IMR-90 (cell line): ENCODE results near the gene ERC2. TPM values are rescaled to one million over a fixed set of nuclear protein-coding genes. Genes with fewer than 3 reads are reported as not detected.

Source experiments
- ATAC-seq: fragments of 200-7000 bp; cut with Tn5 transposase; 2 replicates; pipeline ENCODE4 v1.9.1; 2020; ENCODE audit warnings: low read depth, mild to moderate bottlenecking, moderate library complexity
- BruUV-seq: library from RNA; stranded (reverse); fragments of 400-500 nt; replicated peaks from 2 replicates; lab custom pipeline; 2021; lab: Mats Ljungman, UMichigan
- CTCF ChIA-PET: fragments of 300-600 bp; formaldehyde crosslinking; extraction: SDS; loops from one replicate; lab custom pipeline; 2021; ENCODE audit warnings: antibody characterized with exemption; lab: Yijun Ruan, JAX
- POLR2A ChIA-PET: fragments of 300-600 bp; sonication (Branson Sonifier 250); formaldehyde crosslinking; loops from one replicate; lab custom pipeline; 2022; ENCODE audit warnings: antibody characterized with exemption; ENCODE audit not compliant: unreplicated experiment; lab: Charles Lee
- DNase-seq: peaks from one replicate; pipeline ENCODE4 v3.0.0; 2013
- H2AFZ ChIP-seq: replicated peaks from 2 replicates; pipeline ENCODE3; 2013; ENCODE audit warnings: low read length, mild to moderate bottlenecking; ENCODE audit not compliant: poor library complexity
- H2AK5ac ChIP-seq: 2 replicates; pipeline ENCODE4 v1.6.1; 2013; ENCODE audit warnings: low read depth, low read length, inconsistent platforms
- H2AK9ac ChIP-seq: replicated peaks from 2 replicates; pipeline ENCODE3; 2013; ENCODE audit warnings: mild to moderate bottlenecking, low read depth, low read length, moderate library complexity; ENCODE audit not compliant: poor library complexity
- H2BK120ac ChIP-seq: 2 replicates; pipeline ENCODE4 v1.6.1; 2013; ENCODE audit warnings: low read depth, low read length, inconsistent platforms
- H2BK15ac ChIP-seq: 3 replicates; pipeline ENCODE4 v1.6.1; 2013; ENCODE audit warnings: low read depth, low read length, inconsistent platforms
- H2BK20ac ChIP-seq: 2 replicates; pipeline ENCODE4 v1.6.1; 2013; ENCODE audit warnings: low read depth, mild to moderate bottlenecking, inconsistent platforms, low read length, moderate library complexity
- H2BK5ac ChIP-seq: 2 replicates; pipeline ENCODE4 v1.6.1; 2013; ENCODE audit warnings: mild to moderate bottlenecking, low read depth, low read length, inconsistent platforms; ENCODE audit not compliant: poor library complexity, severe bottlenecking
- H3K14ac ChIP-seq: replicated peaks from 2 replicates; pipeline ENCODE4 v1.6.1; 2013; ENCODE audit warnings: low read depth, low read length, inconsistent platforms
- H3K18ac ChIP-seq: 2 replicates; pipeline ENCODE4 v1.6.1; 2013; ENCODE audit warnings: low read depth, low read length, control low read depth
- H3K23ac ChIP-seq: 2 replicates; pipeline ENCODE4 v1.6.1; 2013; ENCODE audit warnings: low read depth, low read length, inconsistent platforms
- H3K27ac ChIP-seq: 2 replicates; pipeline ENCODE4 v1.5.1; 2013; ENCODE audit warnings: mild to moderate bottlenecking, control low read depth, low read length; ENCODE audit not compliant: insufficient read depth
- H3K27me3 ChIP-seq: 2 replicates; pipeline ENCODE4 v1.6.1; 2013; ENCODE audit warnings: low read length; ENCODE audit not compliant: control insufficient read depth, insufficient read depth
- H3K36me3 ChIP-seq: 2 replicates; pipeline ENCODE4 v1.6.1; 2013; ENCODE audit warnings: low read length, mixed read lengths; ENCODE audit not compliant: control insufficient read depth, insufficient read depth
- H3K4ac ChIP-seq: 2 replicates; pipeline ENCODE4 v1.6.1; 2013; ENCODE audit warnings: low read depth, low read length, inconsistent platforms
- H3K4me1 ChIP-seq: 2 replicates; pipeline ENCODE4 v1.6.1; 2013; ENCODE audit warnings: low read length, mixed read lengths; ENCODE audit not compliant: control insufficient read depth, insufficient read depth
- H3K4me2 ChIP-seq: 2 replicates; pipeline ENCODE4 v1.6.1; 2013; ENCODE audit warnings: low read depth, mild to moderate bottlenecking, control low read depth, low read length, moderate library complexity
- H3K4me3 ChIP-seq: 2 replicates; pipeline ENCODE4 v1.5.1; 2013; ENCODE audit warnings: low read depth, mild to moderate bottlenecking, control low read depth, low read length, moderate library complexity; ENCODE audit not compliant: insufficient read depth
- H3K56ac ChIP-seq: 2 replicates; pipeline ENCODE4 v1.6.1; 2013; ENCODE audit warnings: low read length, inconsistent platforms; ENCODE audit not compliant: insufficient read depth; ENCODE audit errors: extremely low read depth
- H3K79me1 ChIP-seq, 2 experiments: 2 replicates each; pipeline ENCODE4 v1.6.1; 2013; ENCODE audit warnings: low read length in 2 of 2, inconsistent platforms in 1 of 2, low read depth in 1 of 2
- H3K9ac ChIP-seq: 2 replicates; pipeline ENCODE4 v1.6.1; 2013; ENCODE audit warnings: low read depth, low read length, control low read depth
- H3K9me1 ChIP-seq: 2 replicates; pipeline ENCODE4 v1.6.1; 2013; ENCODE audit warnings: low read length, inconsistent platforms; ENCODE audit not compliant: insufficient read depth
- H3K9me3 ChIP-seq: 2 replicates; pipeline ENCODE4 v1.6.1; 2013; ENCODE audit warnings: low read length; ENCODE audit not compliant: control insufficient read depth, insufficient read depth
- H4K20me1 ChIP-seq: 2 replicates; pipeline ENCODE4 v1.6.1; 2013; ENCODE audit warnings: low read length, inconsistent platforms; ENCODE audit not compliant: insufficient read depth
- H4K5ac ChIP-seq: 2 replicates; pipeline ENCODE4 v1.6.1; 2013; ENCODE audit warnings: mild to moderate bottlenecking, low read depth, low read length, control low read depth
- H4K8ac ChIP-seq, 2 experiments: 2 replicates each; pipeline ENCODE4 v1.6.1; 2013; ENCODE audit warnings: low read depth in 2 of 2, low read length in 2 of 2, control low read depth in 1 of 2, inconsistent platforms in 1 of 2
- H4K91ac ChIP-seq: 2 replicates; pipeline ENCODE4 v1.6.1; 2013; ENCODE audit warnings: low read depth, low read length, inconsistent platforms; ENCODE audit not compliant: insufficient read depth
- BHLHE40 ChIP-seq: fragments of 150-350 bp; IDR thresholded peaks from 2 replicates; pipeline ENCODE4 v1.6.1; 2016; ENCODE audit warnings: mild to moderate bottlenecking, low read depth, low read length
- CEBPB ChIP-seq: IDR thresholded peaks from 2 replicates; pipeline ENCODE4 v1.6.1; 2012; ENCODE audit warnings: low read depth, low read length, improper control_type of control experiment
- FOS ChIP-seq: fragments of 150-350 bp; IDR thresholded peaks from 2 replicates; pipeline ENCODE4 v1.6.1; 2016; ENCODE audit warnings: low read depth, low read length
- MXI1 ChIP-seq: IDR thresholded peaks from 2 replicates; pipeline ENCODE4 v1.6.1; 2012; ENCODE audit warnings: low read depth, mild to moderate bottlenecking, low read length, moderate library complexity, borderline replicate concordance
- NFE2L2 ChIP-seq: fragments of 150-350 bp; IDR thresholded peaks from 2 replicates; pipeline ENCODE4 v1.6.1; 2016; ENCODE audit warnings: low read depth, mild to moderate bottlenecking, low read length
- POLR2A ChIP-seq: IDR thresholded peaks from 2 replicates; pipeline ENCODE4 v1.6.1; 2012; ENCODE audit warnings: mild to moderate bottlenecking, low read depth, low read length
- RAD21 ChIP-seq: IDR thresholded peaks from 2 replicates; pipeline ENCODE4 v1.6.1; 2012; ENCODE audit warnings: low read length, improper control_type of control experiment
- SMC3 ChIP-seq: fragments of 150-350 bp; IDR thresholded peaks from 2 replicates; pipeline ENCODE4 v1.6.1; 2016; ENCODE audit warnings: low read depth, mild to moderate bottlenecking, antibody characterized with exemption, low read length, moderate library complexity
- USF2 ChIP-seq: fragments of 150-350 bp; IDR thresholded peaks from 2 replicates; pipeline ENCODE4 v1.6.1; 2017; ENCODE audit warnings: mild to moderate bottlenecking, antibody characterized with exemption, low read length, low read depth
- WGBS, 2 experiments: methylation state at CpG; one replicate each; pipeline versions ENCODE4 v1.1.5 to v1.1.7; 2013; ENCODE audit warnings: missing lambda C conversion rate in 2 of 2; ENCODE audit not compliant: insufficient read length in 1 of 2; ENCODE audit errors: extremely low coverage in 2 of 2; 5-methylcytosine and 5-hydroxymethylcytosine counted together
- dilution Hi-C: fragments of 300-500 bp; cut with HindIII; formaldehyde crosslinking; loops from one replicate; pipeline ENCODE4 v1.14.3; 2018; ENCODE audit warnings: low sequenced_read_pairs; ENCODE audit not compliant: unreplicated experiment
- in situ Hi-C: fragments of 300-500 bp; cut with MboI; formaldehyde crosslinking; loops from 3 replicates; pipeline ENCODE4 v1.14.3; 2019; ENCODE audit warnings: low sequenced_read_pairs, inconsistent platforms, mixed read lengths
- intact Hi-C: fragments of 100-400 bp; cut with micrococcal nuclease; formaldehyde crosslinking; loops from 2 replicates; pipeline ENCODE4 v1.10.0; 2022
- polyA plus RNA-seq, 3 experiments: library from polyadenylated mRNA; depleted of rRNA; stranded (reverse); fragments of >200 nt; gene quantifications; 2 replicates each; pipeline ENCODE4 v1.2.3, GENCODE V29; 2012; ENCODE audit warnings: low replicate concordance in 1 of 3
- total RNA-seq: library from RNA; depleted of rRNA; stranded (reverse); fragments of >200 nt; gene quantifications from 2 replicates; pipeline ENCODE4 v1.2.3, GENCODE V29; 2012
- TF ChIP-seq, protein P1 (sequence below): conservative IDR thresholded peaks from 2 replicates; pipeline ENCODE4 v1.5.1; 2012; ENCODE audit warnings: mild to moderate bottlenecking, low read depth, low read length, improper control_type of control experiment

The ERC2 gene
- total and polyA plus RNA-seq, 2 of the 4 experiments (the other 2 are of a cell fraction), result 0.17 to 0.18 TPM

DNA sequence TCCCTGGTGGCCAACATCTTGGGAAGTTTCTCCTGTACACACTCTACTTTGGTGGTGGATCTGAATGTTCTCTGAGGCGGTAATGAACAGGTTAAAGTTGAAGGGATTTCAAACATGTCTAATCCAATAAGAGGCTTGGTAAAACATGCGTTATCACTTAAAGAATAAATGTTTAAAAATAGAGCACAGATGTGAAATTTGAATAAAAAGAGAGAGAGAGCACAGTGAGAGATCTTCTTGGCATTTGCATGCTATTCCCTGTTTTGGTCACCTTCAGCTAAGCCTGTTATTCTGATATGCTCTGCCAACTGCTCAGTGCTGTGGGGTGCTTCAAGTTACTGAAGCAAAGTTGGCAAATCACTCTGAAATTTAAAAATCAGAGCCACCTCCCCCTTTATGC, 743.4 kb downstream of the ERC2 start:
- Histone ChIP-seq H3K56ac (no peak overlapping the region), H2BK15ac (no peak overlapping the region), H3K79me1 (0 out of 4 replicates have a peak, but pooled peaks cover 0 to 3% of the 10 kb centered on the region in 2 experiments), H3K27me3 (peaks cover 6% of the 10 kb centered on the region; the same call in 1 of the 2 replicates), H3K4me2 (no peak overlapping the region), H3K9me1 (no peaks in the 10 kb centered on the region), H3K4me1 (peaks cover 4% of the 10 kb centered on the region; the same call in 1 of the 2 replicates), H3K23ac (no peak overlapping the region), H4K8ac (no peak overlapping the region), H2BK5ac (no peak overlapping the region), H4K91ac (no peak overlapping the region), H3K4me3 (no peak overlapping the region), H4K5ac (no peak overlapping the region), H3K18ac (0 out of 2 replicates have a peak overlapping the region, but pooled peaks have one; percentile 35), H2BK20ac (no peak overlapping the region), H2AK9ac (no peak overlapping the region), H3K36me3 (no peaks in the 10 kb centered on the region), H3K9ac (no peak overlapping the region), H2AK5ac (no peak overlapping the region), H3K9me3 (no peaks in the 10 kb centered on the region), H3K14ac (no peak overlapping the region), H3K27ac (no peak overlapping the region), H2AFZ (no peak overlapping the region), H2BK120ac (no peak overlapping the region), H3K4ac (no peak overlapping the region), H4K20me1 (no peaks in the 10 kb centered on the region)
- WGBS, 2 experiments, result no CpG with 5 or more reads among the region's 2 CpGs
- TF ChIP-seq BHLHE40 (no peak), SMC3 (no peak), NFE2L2 (no peak), MXI1 (no peak), USF2 (no peak), RAD21 (no peak), CEBPB (no peak), FOS (no peak), POLR2A (no peak)
- TF ChIP-seq, protein P1, sequence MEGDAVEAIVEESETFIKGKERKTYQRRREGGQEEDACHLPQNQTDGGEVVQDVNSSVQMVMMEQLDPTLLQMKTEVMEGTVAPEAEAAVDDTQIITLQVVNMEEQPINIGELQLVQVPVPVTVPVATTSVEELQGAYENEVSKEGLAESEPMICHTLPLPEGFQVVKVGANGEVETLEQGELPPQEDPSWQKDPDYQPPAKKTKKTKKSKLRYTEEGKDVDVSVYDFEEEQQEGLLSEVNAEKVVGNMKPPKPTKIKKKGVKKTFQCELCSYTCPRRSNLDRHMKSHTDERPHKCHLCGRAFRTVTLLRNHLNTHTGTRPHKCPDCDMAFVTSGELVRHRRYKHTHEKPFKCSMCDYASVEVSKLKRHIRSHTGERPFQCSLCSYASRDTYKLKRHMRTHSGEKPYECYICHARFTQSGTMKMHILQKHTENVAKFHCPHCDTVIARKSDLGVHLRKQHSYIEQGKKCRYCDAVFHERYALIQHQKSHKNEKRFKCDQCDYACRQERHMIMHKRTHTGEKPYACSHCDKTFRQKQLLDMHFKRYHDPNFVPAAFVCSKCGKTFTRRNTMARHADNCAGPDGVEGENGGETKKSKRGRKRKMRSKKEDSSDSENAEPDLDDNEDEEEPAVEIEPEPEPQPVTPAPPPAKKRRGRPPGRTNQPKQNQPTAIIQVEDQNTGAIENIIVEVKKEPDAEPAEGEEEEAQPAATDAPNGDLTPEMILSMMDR, result no peak
- ATAC-seq (no peak), DNase-seq (no peak)
- no TSS peak for BruUV-seq
- CTCF ChIA-PET, result no interaction called here
- POLR2A ChIA-PET, result no interaction called here
- intact Hi-C loops, result loop anchor here (2.0 to 5.0 kb wide), 3 partner anchors 16 to 218 kb away; no protein-coding TSS in a partner anchor
- dilution Hi-C loops, result no loop called here
- in situ Hi-C loops, result loop anchor here (5.0 to 10.0 kb wide), 5 partner anchors 238 to 1300 kb away; partner anchors contain the start of gene WNT5A
